Measurements from ENCODE around the gene GRK6.

GRCh38 chr5:177487975-177488374 is 61.5 kb downstream of the GRK6 start:
- TF ChIP-seq CTCF (IDR thresholded peaks at IDR 0.05), result no peak
- no peak for TF ChIP-seq SIN3A (IDR thresholded peaks at IDR 0.05; ENCODE audit: borderline replicate concordance, low read depth, low read length)
- TF ChIP-seq PBX3 (IDR thresholded peaks at IDR 0.05), result no peak
- TF ChIP-seq REST (IDR thresholded peaks at IDR 0.05; ENCODE audit: low read depth, low read length), result no peak
